HG03571 (cell line): Measurements from ENCODE around the gene ASIC2.

ENCODE experiments used
- ATAC-seq: cut with Tn5 transposase; IDR thresholded peaks from one replicate; pipeline ENCODE4 v1.9.1; 2021; ENCODE audit not compliant: unreplicated experiment

The ASIC2 gene

DNA sequence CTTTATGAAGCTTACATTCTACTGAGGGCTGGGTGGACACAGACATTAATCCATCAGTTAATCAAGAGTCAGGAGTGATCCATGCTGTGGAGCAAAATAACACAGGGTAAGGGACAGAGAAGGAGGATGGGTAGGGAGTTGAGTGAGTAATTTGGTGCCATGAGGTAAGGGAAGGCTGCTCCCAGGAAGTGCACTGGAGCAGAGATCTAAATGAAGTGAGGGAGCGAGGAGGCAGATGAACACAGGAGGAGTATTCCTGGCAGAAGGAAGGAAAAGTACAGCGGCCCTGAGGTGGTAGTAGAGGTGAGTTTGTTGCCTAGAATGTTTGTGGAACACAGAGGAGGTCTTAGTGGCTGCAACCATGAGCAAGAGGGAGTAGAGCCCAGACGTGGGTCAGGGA is 34.8 kb downstream of the ASIC2 start:
- ATAC-seq, result no peak

DNA sequence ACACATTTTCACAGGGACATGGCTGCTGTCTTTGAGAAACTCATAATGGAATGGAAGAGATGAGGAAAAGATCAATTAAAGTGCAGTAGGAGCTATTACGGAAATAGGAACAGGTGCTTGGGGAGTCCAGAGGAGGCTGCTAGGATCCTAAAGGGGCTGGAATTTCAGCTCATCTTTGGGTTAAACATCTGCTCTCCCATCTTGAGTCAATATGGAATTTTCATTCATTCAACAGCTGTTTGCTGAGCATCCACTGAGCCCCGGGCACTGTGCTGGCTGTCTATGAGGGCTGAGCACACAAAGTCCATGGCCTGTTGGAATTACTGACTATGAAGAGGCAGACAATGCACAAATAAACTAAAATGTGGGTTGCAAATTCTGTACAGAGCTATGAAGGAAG is 47.9 kb downstream of the ASIC2 start:
- ATAC-seq, result no peak

DNA sequence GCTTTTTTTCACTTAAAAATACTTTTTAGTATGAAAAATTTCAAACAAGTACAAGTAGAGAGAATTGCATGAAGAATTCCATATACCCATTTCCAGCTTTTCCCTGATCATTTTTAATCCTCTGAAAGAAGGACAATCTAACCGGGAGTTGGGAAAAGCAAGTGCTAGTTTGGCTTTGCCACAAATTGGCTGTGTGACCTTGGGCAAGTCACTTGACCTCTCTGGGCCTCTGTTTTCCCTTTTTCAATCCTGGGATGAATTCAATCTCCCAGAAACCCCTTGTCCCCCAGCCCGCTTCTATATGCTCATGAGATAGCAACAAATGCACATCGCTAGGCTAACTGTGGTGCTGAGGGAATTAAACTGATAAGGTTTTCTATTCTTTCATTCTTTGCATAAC is 49.4 kb downstream of the ASIC2 start:
- ATAC-seq, result no peak

DNA sequence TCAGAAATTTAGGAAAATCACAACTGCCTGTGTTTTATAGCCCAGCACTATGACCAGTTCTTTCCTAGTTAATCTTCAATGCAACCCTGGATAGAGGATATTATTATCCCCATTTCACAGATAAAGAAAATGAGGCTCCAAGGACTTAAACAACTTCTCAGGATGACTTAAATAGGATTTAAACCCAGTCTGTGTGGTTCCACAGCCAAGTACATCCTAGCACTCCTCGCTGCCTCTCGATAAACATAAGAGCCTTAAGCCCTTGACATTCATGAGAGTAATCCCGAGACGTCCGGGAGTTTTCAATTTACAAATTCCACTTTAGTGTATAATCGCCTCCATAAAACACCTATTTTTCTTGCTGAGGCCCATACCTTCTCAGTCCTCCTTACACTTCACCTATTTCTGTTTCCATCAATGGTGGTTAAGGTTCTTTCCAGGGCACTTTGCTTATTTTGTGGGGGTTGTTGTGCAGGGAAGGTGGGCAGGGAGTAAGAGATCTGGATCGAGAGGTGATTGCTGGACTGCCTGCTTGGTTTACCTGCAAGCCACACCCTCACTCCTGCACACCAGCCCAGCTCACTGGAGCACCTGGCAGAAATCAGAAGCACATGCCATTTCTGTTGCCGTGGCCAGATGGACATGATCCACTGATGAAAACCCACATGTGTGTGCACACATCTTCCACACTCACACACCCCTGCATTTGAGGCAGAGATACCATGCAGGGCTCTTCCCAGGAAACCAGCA is 50.5 kb downstream of the ASIC2 start:
- ATAC-seq, result no peak

DNA sequence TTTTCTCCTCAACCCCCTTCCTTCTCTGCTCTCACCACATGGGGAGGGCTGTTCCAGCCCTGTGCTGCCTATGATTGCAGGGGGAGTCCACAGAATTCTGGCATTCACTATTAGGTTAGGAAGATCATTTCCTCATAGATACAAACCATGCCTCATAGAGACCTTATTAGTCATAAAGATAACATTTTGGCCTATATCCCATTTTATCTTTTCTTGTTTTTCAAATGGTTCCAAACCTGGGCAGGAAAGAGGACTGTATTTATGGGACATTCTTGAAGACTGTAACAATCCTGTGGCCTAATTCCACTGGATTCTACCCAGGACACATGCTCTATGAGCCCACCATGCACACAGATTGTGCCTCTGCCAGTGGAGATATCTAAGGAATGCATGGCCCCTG is 51.7 kb downstream of the ASIC2 start:
- ATAC-seq, result no peak

DNA sequence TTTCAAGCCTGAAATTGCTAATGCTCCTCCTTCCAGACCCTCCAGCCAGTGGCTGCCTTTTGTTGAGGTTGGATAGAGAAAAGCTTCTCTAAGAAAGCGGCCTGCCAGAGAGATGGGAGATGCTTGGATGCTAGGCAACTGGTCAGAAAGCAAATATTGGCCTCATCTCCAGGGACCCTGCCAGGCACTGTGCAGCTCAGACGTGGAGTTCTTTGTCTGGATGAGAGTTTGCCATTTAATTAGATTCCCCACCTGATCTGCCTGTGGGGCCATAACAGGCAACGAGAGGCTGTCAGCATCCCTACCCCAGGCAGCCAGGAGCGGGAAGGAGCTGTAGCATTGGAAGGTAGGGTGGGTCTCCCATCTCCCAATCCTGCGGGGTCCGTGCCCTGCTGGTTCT is 52.7 kb downstream of the ASIC2 start:
- no peak for ATAC-seq

DNA sequence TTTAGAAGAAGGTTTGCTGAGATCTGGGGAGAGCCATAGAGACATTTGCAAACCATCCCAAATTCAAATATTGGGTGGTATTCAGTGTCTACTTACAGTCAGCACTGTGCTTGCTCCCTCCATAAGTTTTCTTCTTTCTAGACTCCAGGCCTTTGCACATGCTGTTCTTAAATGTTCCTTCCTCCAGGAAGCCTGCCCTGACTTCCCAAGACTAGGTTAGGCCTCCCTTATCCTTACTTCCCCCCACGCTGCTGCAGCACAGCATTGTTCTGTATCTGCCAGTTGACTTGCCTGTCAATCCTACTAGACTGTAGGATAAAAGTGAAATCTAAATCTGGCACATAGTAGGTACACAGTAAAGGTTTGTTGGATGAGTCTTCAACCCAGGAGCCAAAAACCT is 53.4 kb downstream of the ASIC2 start:
- ATAC-seq, result no peak

DNA sequence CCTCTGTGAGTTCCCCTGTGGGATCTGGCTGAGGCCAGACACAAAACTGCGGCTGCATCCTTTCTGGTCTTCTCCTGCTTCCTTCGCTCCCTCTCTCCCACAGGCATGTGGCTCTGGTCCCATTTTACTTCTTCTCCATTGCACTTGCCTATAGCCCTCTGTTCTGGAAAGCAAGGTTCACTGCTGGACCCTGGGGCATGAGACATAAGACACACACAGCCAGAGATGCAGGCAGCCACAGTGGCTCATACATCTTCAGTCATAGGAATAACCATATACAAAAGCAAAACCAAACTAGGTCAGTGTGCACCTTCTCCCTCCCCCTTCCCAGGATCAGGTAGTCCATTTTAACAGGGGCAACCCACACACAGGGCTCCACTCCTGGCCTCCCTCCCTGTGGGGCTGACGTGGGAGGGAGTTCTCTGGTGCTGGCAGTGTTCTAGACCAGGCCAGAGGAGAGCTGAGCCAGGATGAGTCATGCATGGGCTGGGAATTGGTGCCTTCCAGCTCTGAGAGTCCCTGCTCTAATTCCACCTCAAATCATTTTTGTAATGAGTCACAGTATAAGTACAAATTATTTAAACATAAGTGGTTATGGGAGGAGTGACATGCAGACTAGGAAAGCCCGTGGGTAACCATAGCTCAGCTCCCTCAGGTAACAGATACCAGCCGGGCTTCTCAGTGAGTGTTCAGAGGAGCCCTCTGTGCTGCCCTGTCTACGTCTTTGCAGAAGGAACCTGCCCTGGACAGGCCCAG is 58.0 kb downstream of the ASIC2 start:
- no peak for ATAC-seq

DNA sequence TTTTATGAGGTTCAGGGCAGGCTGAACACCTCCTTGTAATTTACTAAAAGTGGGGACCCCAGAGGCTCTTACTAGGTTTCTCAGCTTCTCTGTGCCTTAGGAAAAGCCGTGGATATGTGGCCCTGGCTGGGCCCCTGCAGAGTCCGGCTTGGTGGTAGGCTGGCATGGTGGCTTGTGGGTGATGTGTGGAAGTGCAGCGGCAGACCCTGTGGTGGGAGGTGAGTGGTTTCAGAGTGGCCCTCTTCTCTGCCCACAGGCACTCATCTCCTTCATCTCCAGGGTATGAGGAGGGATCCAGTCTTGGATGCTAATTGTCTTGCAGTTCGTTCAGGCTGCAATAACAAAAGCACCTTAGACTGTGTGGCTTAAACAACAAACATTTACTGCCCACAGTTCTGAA is 58.9 kb downstream of the ASIC2 start:
- no peak for ATAC-seq

DNA sequence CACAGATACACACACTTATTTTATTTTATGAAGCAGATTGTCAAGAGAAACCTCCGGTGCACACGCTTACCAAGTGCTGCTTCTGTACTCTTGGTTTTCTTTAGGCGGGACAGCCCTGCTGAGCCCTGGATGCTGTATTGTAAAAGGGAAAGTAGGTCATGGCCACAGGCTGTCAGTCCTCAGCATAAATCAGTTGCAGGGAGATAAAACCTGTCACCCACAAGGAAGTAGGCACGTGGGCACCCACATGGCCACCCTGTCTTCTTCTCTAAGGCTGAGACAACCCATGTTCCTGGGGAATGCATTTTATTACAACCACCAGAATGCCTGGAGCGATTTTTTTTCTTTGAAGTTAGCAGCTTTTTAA is 59.3 kb downstream of the ASIC2 start:
- no peak for ATAC-seq

DNA sequence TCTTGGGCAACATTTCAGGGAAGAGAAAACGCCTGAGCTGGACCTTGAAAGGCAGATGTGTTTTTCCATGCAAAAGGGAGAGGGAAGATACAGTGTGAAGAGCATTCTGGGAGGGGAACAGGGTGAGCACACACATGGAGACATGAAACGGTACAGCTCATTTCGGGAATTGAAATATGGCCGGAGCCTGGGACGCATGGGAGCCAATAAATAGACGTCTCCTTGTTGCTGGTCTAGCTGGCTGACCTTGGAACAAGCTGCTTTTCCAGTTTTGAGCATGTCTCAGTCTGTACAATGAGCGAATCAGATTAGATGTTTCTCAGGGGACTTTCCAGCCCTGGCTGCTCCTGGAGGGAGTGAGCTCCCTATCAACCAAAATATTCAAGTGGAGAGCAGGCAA is 63.6 kb downstream of the ASIC2 start:
- ATAC-seq, result no peak

DNA sequence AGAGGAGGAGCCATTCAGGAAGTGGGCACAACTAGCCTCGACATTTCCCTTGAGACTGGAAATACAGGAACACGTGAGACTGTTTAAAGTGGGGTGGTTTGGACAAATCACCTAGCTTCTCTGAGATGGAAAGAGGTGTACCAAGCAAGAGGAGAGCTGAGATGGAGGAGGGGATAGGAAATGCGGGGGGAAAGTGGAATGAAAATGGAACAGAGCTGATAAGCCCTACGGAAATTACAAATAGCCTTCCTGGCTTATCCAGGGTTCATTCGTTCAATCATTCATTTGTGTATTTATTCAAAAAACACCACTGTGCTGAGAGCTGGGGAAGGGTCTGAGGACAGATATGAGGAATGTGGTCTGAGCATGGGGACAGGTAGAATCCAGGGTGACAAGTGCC is 64.1 kb downstream of the ASIC2 start:
- ATAC-seq, result no peak

DNA sequence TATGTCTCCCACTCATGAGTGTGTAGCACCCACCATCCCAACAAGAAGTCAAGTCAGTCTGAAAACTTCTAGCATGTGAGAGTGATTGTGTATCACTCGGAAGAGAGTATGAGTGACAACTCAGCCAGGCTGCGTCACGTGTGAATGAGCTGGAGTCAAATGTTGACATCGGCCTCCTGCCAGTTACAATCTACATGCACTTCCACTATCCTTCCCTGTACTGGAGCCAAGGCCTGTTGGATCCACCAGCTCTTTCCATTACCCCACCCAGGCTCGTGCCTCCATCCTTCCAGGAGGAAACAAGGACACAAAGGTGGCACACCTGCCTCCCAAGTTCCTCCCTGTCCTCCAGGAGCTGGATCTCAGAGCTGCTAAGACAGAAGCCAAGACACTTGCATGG is 64.5 kb downstream of the ASIC2 start:
- no peak for ATAC-seq

DNA sequence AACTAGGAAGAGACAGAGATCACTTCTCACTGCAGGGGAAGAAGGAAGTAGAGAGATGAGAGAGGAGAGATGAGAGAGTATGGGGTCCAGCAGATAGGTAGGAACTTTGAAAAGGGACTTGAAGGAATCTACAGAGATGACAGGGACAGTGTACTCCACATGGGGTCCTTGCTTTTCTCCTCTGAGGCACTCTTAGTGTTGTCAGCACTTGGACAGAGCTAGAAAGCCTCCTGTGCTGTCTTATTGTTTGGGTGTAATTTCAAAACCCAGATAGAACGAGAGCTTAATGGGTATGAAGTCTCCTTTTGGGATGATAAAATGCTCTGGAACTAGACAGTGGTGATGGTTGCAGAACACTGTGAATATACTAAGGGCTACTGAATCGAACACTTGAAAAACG is 65.2 kb downstream of the ASIC2 start:
- no peak for ATAC-seq

DNA sequence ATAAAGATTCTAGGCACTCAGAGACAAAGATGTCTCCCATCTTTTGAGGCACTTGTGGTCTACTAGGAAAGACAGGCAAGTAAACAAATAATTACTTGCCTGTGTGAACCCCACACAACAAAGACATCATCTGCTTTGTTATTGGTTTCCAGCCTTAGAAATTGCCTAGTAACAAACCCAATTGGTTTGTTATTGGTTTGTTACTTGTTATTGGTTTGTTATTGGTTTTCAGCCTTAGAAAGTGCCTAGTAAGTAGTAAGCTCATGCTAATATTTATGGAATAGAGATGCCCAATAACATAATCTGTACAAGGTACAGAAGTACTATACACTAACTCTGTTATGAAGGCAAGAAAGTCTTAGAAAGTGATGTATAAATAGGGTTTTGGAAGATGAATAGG is 67.1 kb downstream of the ASIC2 start:
- no peak for ATAC-seq

DNA sequence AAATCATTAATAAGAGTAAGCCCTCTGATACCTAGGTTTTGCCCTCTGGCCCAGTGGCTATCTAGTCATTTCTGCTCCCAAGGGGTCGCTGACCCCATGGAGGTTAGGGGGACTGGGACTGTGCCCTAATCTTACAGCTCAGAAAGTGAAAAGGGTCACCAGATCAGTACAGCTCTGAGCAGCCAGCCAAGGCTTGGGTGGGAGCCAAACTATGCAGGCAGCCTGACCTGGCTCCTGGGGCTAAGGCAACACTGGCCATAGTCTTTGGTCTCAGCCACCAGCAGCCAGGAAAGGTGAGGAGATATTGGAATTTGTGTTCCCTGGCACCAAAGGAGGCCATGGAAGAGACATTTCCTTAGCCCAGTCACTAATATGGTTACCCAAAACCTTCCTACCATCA is 67.6 kb downstream of the ASIC2 start:
- ATAC-seq, result no peak

DNA sequence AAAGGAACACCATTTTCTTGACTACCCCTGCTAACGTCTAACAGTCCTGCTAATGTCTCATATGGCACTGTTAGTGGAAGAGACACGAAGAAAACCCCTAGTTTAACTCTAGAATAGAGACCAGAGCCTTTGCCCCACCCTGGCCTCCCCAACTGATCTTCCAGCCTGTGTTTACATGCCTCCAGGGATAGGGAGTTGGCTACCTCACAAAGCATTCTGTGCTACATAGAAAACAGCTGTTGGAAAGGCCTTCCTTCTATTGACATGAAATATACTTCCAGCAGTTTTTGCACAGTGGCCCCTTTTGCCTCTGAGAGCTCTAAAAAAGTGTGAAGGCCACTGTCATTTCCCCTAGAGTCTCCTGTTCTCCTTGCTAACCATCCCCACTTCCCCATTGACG is 73.1 kb downstream of the ASIC2 start:
- no peak for ATAC-seq

DNA sequence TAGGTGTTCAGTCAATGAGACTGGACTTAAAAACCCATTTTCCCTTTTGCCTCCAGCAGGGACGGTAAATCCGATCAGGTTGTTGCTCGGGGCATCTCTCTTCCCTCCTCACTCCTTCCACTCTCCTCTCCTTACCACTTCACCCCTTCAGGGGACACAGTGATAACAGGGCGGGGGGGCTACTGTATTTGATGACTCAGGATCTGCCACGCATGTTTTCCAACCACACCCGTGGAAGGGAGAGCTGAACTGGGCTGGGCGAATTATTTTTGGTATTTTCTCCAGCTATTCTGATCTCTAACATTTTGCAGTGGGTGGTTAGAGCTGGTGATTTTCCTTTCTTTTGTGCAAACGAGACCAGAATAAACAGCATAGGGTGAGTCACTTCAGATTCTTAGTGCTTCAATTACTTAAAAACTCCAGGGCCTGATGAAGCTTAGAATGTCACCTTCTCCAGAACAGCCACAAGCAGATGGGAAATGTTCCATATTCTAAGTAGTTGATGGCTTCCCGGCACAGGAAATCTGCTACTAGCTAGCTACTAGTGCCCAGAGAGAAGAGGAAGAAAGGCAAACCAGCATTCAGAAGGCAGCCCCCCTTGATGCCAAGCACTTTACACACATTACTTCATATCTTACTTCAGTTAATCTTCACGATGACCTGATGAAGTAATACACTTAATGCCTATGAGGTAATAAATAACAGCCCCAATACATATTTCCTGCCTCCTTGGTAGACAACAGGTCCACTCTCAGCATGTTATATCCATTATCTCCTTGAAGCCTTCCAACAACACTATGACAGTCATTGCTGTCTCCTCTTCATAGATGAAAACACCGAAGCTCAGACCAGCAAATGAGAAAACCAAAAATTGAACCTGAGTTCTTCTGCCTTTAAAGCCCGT is 74.1 kb downstream of the ASIC2 start:
- ATAC-seq, result no peak

DNA sequence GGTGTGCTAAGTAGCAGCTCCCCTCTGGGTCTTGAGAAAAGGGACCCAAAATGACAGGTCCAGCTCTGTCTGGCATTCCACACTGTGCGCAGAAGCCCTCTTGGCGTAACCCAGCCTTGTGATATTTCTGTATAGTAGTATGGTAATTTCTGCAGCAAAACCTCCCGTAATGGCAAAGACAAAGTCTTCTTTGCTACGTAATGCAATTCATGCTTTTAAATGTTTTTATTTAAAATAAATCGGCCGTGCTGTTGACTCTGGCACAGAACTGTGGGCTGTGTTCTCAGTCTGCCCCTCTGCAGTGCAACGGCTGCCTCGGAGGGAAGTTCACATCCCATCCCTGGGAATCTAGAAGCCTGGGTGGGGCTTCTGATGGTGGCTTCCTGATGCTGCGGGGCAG is 75.2 kb downstream of the ASIC2 start:
- ATAC-seq, result no peak

DNA sequence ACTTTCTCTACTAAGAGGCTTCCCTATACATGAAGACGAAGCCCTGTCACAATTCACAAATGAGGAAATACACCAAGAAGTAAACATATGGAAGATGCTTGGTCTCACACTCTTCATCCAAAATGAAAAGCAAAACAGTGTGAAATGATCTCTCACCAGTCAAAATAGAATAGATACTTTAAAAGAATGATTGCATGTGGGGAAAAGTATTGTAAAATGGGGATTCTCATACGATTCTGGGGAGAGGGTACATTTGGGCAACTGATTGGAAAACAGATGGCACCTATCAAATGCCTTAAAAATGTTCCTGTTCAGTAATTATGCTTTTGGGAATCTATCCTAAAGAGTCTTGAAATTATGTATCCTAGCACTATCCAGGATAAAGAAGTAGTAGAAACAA is 78.1 kb downstream of the ASIC2 start:
- ATAC-seq, result no peak

DNA sequence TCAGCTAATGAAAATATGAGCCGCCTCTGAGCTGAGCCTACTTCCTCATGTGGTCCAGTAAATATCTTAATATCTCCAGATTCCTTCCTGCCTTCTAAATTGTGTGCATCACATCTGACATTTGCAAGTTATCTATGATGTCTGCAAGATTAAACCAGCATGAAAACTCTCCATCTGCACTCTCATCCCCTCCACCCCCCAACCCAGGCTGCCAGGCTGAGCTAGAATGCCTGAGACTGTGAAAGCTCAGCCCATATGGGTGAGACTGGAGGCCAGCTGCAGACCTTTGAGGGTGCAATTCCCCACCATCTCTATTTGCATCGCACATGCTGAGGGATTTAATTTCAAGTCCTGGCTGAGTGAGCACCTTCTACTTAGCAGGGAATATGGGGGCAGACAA is 82.8 kb downstream of the ASIC2 start:
- ATAC-seq, result no peak

DNA sequence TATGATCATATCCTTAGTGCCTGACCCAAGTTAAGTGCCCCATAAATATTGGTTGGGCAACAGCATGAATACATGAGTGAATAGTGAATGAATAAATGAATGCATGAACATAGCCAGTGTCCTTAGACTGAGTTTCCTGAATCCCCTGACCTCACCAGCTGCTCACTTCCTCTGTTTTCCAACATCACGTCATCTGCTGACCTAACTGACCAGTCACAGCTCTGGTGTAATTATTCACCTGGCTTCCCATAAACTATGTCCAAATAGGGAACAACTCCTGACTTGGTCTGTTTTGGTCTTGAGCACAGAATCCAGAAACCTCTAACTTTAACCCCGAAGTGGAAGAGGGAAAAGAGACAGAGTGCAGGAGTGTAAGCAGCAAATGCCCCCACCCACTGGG is 83.4 kb downstream of the ASIC2 start:
- no peak for ATAC-seq
